22Rv1 (cell line): Measurements from ENCODE around the gene ZNF438.

Source experiments
- H3K27ac ChIP-seq: fragments of 450-650 bp; 2 replicates; pipeline ENCODE4 v1.5.1; 2017
- CTCF ChIP-seq: fragments of 450-650 bp; IDR thresholded peaks from 2 replicates; pipeline ENCODE4 v1.5.1; 2017; ENCODE audit warnings: mild to moderate bottlenecking
- ZFX ChIP-seq: fragments of 450-650 bp; IDR thresholded peaks from 2 replicates; pipeline ENCODE4 v1.6.1; 2017; ENCODE audit warnings: antibody characterized with exemption, borderline replicate concordance

Gene ZNF438

GRCh38 chr10:31018356-31018750 is 13.3 kb downstream of the ZNF438 start:
- no peak overlapping the region for H3K27ac ChIP-seq
- TF ChIP-seq CTCF (no peak), ZFX (no peak)

GRCh38 chr10:31017534-31018355 is 13.9 kb downstream of the ZNF438 start:
- no peak overlapping the region for H3K27ac ChIP-seq
- TF ChIP-seq ZFX (no peak), CTCF (no peak)

- H3K27ac ChIP-seq = no peak overlapping the region
- TF ChIP-seq ZFX (no peak), CTCF (no peak)
These were observed 17.3 kb downstream of the ZNF438 start for GRCh38 chr10:31014161-31014875.

- TF ChIP-seq ZFX = no peak
- no peak for TF ChIP-seq CTCF
These were observed 18.3 kb downstream of the ZNF438 start for GRCh38 chr10:31013331-31013730.

GRCh38 chr10:31011665-31012022 is 20.0 kb downstream of the ZNF438 start:
- TF ChIP-seq ZFX (no peak), CTCF (no peak)
- H3K27ac ChIP-seq = no peak overlapping the region

More at GRCh38 chr10:31013331-31013730, 18.3 kb downstream of the ZNF438 start:
- H3K27ac ChIP-seq = no peak overlapping the region

- TF ChIP-seq CTCF (no peak), ZFX (no peak)
- no peak overlapping the region for H3K27ac ChIP-seq
These were observed 20.5 kb downstream of the ZNF438 start for GRCh38 chr10:31011017-31011664.

GRCh38 chr10:31010062-31010461 is 21.6 kb downstream of the ZNF438 start:
- TF ChIP-seq CTCF (no peak), ZFX (no peak)
- H3K27ac ChIP-seq = no peak overlapping the region
